ENCODE data around the gene CNOT6.
"Not testable (repeated sequence)": the region's sequence is repeated elsewhere in the genome, so short reads cannot be mapped to it uniquely, and the experiment has no call there.

The CNOT6 gene

DNA sequence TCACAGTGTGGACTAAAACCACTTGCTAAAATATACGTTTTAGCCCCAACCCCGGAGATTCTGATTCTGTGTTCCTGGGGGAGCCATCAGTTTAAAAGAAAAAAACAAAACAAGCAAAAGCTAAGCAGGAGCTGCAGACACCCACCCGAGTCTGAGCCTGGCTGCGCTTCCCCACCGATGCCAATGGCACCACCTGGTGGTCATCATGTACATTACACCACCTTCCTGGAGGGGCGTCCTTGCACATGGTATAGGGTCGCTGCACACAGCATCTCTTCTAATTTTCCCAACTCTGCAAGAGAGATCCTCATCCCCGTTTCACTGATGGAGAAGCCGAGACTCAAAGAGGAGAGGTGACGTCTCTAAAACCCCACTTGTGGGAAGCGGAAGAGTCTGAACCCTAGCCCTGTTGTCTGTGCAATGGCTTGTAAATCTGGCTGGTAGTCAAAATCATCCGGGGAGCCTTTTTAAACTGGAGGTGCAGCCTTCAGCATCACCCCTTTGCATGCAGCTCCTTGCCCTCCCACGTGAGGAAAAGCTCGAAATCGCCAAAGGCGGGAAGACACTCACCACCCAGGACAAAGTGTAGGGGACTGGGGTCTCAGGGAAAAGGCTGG lies 23.1 kb upstream of the CNOT6 start:
- DNase-seq (ENCODE audit: low spot score): peak; percentile 61

DNA sequence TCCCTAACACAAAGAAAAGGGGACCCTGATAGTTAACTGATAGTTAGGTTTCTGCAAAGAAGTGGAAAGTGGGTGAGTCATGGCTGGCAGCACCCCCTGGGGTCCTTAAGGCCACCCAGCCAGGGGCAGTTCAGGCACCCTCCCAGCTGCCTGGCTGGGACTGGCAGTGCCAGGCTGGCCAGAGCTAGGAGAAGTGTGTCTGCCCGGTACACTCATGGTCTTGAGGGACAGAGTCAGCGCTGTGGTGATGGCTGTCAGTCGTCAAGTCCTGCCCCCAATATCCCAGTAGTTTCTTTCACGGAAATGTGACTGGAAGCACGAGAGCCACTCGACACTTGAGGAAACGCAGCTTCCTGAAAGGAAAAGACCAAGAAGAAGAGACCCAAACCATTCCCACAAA lies 22.3 kb upstream of the CNOT6 start:
- no peak for DNase-seq (ENCODE audit: low spot score)

DNA sequence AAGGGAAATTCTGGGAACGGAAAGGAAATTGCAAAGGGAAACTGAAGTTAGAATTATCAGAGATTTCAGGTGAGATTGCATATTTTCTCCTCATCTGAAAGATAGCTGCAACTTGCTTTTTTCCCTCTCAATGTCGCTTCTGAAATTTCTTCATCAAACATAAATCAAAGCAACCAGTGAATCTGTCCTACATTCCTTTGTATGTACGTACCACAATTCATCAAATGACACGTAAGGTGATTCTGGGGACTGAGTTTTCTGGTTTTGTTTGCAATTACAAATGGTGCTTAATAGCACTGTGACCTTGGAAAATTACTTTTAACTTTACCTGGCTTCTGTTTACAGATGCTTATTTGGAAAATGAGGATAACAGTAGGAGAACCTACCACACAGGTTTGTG lies 21.9 kb upstream of the CNOT6 start:
- DNase-seq (ENCODE audit: low spot score): no peak

DNA sequence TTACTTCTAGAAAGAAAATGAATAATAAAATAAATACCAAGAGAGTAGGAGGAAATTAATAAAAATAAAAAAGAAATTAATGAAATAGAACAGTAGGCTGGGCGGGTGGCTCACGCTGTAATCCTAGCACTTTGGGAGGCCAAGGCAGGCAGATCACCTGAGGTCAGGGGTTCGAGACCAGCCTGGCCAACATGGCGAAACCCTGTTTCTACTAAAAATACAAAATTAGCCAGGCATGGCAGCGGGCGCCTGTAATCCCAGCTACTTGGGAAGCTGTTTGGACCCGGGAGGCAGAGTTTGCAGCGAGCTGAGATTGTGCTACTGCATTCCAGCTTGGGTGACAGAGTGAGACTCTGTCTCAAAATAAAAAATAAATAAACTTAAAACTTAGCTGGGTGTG lies 20.8 kb upstream of the CNOT6 start:
- DNase-seq (ENCODE audit: low spot score): not testable (repeated sequence)

DNA sequence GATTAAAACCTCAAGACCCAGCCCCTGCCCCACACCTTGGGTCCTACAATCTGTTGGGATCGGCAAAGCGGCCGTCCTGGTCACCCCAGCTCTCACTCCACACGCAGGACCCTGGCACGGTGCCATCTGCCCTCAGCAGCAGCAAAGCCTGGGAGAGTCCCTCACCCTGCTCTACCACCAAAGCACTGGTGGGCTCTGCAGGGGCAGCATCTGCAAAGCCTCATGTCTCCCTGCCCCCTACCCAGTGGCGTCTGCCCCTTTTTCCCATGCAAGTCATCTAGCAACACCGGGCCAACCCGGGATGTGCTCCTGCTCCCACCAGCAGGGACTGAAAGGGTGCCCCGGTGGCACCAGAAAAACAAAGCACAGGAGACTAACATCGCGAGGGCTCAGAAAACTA lies 19.6 kb upstream of the CNOT6 start:
- DNase-seq (ENCODE audit: low spot score): no peak

DNA sequence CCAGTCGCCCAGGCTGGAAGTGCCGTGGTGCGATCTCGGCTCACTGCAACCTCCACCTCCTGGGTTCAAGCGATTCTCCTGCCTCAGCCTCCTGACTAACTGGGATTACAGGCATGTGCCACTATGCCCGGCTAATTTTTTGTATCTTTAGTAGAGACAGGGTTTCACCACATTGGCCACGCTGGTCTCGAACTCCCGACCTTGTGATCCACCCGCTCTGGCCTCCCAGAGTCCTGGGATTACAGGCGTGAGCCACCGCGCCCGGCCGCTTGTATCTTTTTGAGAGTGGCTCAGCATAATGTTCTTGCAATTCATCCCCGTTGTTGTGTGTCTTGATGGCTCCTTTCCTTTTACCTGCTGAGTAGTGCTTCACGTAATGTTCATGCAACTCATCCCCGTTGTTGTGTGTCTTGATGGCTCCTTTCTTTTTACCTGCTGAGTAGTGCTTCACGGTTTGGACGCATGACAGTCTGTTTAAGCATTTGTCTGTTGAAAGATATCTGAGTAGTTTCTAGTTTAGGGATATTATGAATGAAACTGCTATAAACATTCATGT lies 18.1 kb upstream of the CNOT6 start:
- DNase-seq (ENCODE audit: low spot score): not testable (repeated sequence)

DNA sequence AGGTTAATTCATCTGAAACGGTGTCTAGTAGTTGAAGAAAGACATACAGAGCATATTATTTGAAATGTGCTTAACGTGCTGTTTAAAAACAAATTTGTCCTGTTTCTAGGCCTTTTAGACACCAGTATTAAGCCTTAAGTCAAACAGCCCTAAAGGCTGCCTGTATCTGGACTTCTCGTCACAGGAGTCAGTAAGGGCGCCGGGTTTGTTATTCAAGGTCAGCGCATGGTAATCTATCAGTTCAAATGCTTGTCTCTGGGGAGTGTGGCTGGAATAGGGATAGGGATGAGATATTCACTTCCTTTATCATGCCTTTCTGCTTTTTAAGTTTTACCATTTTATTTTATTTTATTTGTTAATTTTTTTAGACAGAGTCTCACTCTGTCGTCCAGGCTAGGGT lies 9.4 kb upstream of the CNOT6 start:
- no peak for DNase-seq (ENCODE audit: low spot score)

DNA sequence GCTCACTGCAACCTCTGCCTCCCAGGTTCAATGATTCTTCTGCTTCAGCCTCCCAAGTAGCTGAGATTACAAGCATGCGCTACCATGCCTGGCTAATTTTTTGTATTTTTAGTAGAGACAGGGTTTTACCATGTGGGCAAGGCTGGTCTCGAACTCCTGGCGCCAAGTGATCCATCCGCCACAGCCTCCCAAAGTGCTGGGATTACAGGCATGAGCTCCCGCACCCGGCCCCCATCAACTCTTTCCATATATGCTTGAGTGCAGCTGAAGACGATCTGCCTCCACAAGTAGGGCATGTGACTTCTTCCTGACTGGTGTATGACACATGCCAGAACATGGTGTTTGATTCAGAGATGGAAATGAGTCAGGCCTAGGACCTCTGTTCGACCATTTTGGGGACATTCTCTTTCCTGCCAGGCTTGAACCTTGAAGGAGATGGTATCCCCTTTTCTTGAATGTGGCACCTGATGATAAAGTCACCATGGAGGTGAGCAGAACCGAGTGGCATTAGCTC lies 7.5 kb upstream of the CNOT6 start:
- DNase-seq (ENCODE audit: low spot score): no peak

DNA sequence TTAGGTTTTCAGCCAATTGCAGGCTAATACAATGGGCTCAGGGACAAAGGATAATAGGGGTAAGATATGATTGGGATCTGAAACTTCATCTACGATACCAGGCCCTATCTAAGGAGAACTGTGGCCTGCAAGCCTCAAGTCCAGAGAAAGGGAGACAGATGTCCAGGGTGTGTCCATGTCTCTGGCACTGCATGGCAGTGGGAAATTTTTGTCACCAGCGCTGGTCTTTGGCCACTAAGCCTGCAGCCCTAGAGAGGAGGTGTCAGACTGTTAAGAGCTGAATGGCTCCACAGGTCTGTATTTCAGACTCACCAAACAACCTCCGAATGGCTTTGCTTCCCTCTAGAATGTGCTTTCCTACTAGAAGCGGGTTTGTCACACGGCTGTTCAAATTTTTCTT lies 6.6 kb upstream of the CNOT6 start:
- no peak for DNase-seq (ENCODE audit: low spot score)

DNA sequence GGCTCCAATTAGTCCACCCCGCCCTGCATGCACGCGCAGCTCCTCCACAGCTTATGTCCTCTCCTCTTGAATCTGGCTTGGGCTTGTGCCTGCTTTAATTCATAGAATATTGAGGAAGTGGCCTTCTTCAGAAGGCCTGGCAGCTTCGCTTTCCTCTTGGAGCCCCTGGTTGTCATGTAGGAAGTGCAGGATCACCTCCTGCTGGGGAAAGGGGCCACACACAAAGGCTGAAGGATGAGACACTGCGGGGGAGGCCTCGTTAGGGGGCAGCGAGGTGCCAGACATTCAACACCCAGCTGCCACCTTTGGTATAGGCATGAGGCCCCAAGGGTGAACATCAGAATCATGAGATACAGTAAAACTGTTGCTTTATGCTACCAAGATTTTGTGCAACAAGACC lies 2.7 kb upstream of the CNOT6 start:
- DNase-seq (ENCODE audit: low spot score): no peak

DNA sequence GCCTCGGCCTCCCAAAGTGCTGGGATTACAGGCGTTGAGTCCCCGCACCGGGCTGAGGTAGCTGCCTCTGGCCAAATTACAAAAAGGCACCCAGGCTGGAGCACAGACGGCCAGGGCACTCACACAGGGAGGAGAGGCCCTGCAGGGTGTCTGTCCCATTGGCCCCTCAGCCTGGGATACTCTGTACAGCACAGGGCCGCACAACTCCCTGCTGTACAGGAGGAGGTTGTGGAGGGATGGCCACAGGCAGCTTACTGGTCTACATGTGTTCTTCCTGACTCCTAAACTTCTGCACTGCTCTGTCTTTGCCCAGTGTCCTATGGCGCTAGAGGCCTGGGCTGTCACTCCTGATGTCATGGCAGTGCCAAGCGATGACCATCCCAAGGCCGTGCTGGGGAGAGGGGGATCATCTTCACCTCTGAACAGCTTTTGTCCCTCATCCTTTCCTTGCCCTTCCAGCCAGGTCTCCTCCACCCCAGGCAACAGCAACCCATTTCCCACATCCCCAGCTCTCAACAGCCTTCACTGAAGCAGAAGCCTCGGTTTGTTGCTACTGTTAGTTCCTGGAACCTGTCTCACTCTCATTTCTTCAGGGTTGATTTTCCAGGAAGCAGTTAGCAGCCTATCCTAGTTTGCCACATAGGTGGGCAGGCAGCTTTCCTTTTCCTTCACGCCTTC lies 1.8 kb upstream of the CNOT6 start:
- no peak for DNase-seq (ENCODE audit: low spot score)

DNA sequence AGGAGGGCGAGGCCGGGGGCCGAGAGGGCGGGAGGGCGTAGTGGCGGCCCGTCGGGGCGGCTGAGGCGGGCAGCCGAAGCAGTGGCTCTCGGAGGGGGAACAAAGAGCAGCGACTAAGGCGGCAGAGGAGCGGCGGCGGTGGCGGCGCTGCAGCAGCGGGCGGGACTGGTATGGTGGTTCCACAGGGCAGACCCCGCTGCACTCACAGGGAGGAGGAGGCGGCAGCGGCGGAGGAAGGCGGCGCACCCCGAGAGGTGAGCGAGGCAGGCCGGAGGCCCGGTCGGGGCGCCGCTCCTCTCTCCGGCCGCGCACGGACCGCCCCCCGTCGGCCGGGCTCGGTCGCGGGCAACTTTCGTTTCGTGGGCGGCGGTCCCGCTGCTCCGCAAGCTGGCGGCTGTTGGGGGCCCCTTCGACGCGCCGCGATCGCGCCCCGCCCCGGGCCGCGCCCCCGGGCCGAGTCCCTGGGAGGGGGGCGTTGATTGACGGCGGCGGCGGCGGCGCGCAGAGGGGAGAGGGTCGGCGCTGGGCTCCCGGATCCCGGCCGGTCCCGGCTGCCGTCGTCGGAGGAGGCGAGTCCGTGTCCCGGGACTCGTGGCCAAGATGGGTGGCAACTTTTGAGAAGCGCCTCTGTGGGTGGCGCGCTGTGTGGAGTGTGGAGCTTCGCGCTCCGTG lies 467 bp downstream of the CNOT6 start:
- DNase-seq (ENCODE audit: low spot score): peak; percentile 45

DNA sequence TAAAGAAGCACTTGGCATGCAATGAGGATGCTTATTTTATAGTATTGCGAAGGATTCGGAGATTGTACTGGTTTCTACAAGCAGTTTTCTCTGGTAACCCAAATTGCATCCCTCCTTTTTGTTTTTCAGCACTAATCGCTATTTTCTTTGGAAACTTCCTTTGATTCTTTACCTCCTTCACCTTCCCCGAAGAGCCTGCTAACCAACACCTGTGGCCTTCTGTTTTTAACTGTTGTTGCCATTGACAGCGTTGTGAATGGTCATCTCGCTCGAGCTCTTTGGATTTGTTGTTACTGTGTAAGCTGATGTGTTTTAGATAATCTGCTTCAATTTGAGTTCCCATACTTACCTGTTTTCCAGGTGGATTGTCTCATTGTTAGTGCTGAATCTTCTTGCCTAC lies 1.1 kb downstream of the CNOT6 start:
- DNase-seq (ENCODE audit: low spot score): no peak

DNA sequence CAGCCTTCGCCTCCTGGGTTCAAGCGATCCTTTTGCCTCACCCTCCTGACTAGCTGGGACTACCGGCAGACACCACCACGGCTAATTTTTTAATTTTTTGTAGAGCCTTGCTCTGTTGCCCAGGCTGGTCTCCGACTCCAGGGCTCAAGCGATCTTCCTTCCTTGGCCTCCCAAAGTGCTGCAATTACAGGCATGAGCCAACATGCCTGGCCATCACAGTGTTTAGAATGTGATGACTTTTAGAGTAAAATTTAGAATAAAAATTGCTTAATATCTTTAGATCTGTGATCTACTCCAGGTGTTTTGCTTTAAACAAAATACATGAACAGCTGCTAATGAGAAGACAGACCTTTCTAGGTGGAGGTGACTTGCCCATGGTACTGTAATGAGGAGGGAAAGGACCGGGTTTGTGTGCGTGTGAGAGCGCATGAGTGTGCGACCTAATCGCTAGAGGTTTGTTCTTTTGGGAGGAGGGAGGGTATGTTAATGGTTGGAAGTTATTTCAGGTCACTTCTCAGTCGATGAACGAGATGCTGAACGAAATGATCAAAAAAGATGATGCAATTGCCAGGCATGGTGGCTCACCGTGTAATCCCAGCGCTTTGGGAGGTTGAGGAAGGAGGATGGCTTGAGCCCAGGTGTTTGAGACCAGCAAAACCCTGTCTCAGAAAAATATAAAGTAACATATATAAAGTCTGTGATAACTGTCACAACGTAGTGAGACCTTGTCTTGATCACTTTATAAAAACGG lies 2.0 kb downstream of the CNOT6 start:
- DNase-seq (ENCODE audit: low spot score): no peak

DNA sequence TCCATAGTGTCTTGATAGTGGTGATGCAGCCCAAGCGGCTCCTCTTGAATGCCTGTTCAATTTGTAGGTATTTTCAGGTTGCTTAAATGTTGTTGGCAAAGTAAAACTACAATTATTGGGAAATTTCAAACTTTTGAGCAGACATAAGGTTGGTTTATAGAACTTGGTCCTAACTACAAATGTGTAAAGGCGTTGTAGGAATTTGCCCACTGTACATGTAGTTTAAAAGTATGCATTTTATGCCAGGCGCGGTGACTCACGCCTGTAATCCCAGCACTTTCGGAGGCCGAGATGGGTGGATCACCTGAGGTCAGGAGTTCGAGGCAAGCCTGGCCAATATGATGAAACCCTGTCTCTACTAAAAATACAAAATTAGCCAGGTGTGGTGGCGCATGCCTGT lies 2.6 kb downstream of the CNOT6 start:
- DNase-seq (ENCODE audit: low spot score): not testable (repeated sequence)

DNA sequence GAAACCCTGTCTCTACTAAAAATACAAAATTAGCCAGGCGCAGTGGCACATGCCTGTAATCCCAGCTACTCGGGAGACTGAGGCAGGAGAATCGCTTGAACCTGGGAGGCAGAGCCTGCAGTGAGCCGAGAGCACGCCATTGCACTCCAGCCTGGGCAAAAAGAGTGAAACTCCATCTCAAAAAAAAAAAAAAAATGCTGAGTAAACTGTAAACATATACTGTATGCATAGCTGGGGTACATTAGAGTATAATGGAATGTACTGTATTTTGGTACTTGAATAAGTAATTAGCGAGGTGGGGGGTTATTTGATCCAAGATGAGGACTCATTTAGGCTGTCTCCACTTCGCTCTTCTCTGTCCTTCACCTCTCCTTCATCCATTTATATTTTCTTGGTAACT lies 3.7 kb downstream of the CNOT6 start:
- DNase-seq (ENCODE audit: low spot score): not testable (repeated sequence)

DNA sequence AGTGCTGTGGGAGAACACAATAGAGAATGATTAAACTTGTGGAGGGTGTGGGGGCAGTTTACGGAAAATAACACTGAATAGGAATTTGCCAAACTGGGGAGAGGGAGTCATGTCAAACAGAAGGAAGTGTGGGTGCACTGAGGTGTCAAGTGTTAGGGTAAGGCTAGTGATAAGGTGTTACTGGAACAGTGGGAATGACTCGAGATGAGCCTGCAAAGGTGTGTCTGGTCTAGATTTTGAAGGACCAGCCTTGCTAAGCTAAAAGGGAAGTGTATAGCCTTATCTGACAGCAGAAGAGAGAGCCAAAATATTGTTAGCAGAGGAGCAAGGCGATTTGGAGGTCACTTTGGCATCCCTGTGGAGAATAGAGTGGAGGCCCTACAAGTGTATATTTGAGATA lies 4.2 kb downstream of the CNOT6 start:
- DNase-seq (ENCODE audit: low spot score): no peak

DNA sequence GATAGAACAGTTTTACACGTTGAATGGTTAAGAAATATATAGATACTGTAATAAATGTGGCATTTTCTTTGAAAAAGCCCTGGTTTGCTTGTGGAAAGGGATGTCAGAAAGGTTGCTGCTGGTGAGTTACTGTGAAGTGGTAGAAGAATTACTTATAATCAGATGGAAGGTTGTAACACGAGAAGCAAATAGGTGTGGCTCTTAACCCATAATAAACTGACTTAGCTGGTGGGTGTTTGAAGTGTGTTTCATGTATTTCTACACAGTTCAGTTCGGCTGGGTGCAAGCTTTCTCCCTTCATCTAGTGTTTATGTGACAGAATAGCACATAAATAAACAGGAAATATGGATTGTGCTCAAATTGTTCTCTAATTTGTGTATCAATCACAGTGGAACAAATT lies 5.5 kb downstream of the CNOT6 start:
- DNase-seq (ENCODE audit: low spot score): no peak

DNA sequence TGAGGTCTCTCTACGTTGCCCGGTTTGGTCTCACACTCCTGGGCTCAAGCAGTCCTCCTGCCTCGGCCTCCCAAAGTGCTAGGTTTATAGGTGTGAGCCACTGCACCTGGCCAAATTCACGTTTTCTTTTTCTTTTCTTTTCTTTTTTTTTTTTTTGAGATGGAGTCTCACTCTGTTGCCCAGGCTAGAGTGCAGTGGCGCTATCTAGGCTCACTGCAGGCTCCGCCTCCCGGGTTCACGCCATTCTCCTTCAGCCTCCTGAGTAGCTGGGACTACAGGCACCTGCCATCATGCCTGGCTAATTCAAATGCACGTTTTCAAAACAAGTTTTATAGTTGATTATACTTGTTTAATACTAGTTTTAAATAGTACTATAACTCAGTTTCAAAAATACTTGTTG lies 6.1 kb downstream of the CNOT6 start:
- DNase-seq (ENCODE audit: low spot score): not testable (repeated sequence)

DNA sequence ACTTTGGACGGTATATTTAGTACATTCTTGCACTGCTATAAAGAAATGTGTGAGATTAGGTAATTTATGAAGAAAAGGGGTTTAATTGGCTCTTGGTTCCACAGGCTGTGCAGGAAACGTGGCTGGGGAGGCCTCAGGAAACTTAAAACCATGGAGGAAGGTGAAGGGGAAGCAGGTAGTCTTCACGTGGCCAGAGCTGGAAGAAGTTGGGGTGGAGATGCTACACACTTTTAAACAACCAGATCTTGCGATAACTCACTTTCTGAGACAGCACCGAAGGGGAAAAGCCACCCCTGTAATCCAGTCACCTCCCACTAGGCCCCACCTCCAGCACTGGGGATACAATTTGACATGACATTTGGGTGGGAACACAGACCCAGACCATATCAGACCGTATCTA lies 13.5 kb downstream of the CNOT6 start:
- DNase-seq (ENCODE audit: low spot score): no peak

DNA sequence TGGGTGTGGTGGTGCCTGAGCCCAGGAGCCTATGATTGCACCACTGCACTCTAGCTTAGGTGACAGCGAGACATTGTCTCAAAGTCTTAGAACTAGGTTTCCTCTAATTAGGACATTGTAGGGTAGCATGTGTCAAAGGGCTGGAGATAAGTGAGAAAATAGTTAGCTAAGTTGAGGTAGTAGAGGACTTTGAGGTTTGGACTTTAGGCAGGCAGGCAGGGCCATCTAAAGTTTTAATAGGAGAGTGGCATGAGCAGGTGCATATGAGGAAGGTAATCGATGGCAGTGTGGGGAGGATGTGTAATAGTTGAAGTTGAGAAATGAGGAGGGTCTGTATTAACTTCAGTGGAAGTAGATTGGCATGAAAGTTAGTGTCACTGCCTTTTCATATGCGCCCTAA lies 21.1 kb downstream of the CNOT6 start:
- no peak for DNase-seq (ENCODE audit: low spot score)

DNA sequence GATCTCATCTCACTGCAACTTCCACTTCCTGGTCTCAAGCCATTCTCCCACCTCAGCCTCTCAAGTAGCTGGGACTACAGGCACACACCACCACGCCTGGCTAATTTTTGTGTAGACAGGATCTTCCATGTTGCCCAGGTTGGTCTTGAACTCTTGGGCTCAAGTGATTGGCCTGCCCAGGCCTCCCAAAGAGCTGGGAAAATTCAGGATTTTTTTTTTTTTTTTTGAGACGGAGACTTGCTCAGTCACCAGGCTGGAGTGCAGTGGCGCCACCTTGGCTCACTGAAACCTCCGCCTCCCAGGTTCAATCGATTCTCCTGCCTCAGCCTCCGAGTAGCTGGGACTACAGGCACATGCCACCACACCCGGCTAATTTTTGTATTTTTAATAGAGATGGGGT lies 21.8 kb downstream of the CNOT6 start:
- DNase-seq (ENCODE audit: low spot score): not testable (repeated sequence)
